ENCODE measurements around the gene COL6A1. TPM values are rescaled to one million over a fixed set of nuclear protein-coding genes. Genes with fewer than 3 reads are reported as not detected.
A peak's percentile ranks its signal among the peaks of the same experiment; 100 is the strongest.
"Not testable (repeated sequence)": the region's sequence is repeated elsewhere in the genome, so short reads cannot be mapped to it uniquely, and the experiment has no call there.

COL6A1 gene
- total RNA-seq, 1 donor from 2014 or later: 154 TPM

GRCh38 chr21:45974073-45975019 lies 7.2 kb upstream of the COL6A1 start:
- Histone ChIP-seq H3K27ac (replicated peaks) (peak overlapping the region; percentile 97), H3K27me3 (ENCODE audit: low read depth) (no peaks in the 10 kb centered on the region)
- intact Hi-C loops (cut with micrococcal nuclease): loop anchor here (10.0 kb wide), 1 partner anchor 130 kb away; no protein-coding TSS in a partner anchor

DNA sequence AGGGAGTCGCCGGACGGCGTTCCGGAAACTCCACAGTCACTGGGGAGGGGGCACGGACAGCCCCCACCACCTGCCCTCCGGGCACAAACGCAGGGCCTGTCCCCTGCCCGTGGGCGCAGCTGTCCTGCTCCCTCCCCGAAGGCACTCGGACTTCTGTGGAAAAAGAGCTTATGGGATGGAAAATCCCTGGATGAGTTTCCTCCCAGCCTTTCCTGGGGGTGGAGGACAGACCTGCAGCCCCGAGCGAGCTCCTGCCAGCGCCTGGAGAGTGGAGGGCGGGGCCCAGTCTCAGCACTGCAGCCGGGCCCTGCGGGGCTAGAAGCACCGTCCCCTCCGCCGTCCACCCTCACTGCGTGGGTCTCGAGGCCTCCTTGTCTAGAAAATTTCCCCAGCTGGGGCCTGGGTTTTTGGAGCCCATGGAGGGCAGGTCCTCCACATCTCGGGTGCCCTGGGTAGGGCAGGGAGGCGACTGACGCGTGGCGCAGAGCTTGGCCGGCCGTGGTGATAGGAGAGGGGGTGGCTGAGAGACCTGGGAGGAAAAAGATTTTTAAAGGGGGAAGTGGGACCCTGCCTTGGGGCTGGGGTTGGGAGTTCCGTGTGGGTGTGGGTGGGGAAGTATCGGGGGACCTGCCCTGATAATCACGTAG lies 6.4 kb upstream of the COL6A1 start:
- Histone ChIP-seq H3K27ac (replicated peaks) (peak overlapping the region; percentile 97), H3K27me3 (ENCODE audit: low read depth) (no peaks in the 10 kb centered on the region), H3K36me3 (no peaks in the 10 kb centered on the region), H3K4me3 (peak overlapping the region; percentile 69), H3K9me3 (replicated peaks) (no peaks in the 10 kb centered on the region), H3K4me1 (peaks cover 80% of the 10 kb centered on the region)
- TF ChIP-seq CTCF (IDR thresholded peaks at IDR 0.05; ENCODE audit: borderline replicate concordance): no peak
- intact Hi-C loops (cut with micrococcal nuclease): loop anchor here (10.0 kb wide), 1 partner anchor 130 kb away; no protein-coding TSS in a partner anchor
- DNase-seq: peak; percentile 77

More at GRCh38 chr21:45974073-45975019, 7.2 kb upstream of the COL6A1 start:
- no peak for TF ChIP-seq CTCF (IDR thresholded peaks at IDR 0.05; ENCODE audit: borderline replicate concordance)
- Histone ChIP-seq H3K4me1 (peaks cover 78% of the 10 kb centered on the region), H3K4me3 (peak overlapping the region; percentile 69), H3K36me3 (no peaks in the 10 kb centered on the region), H3K9me3 (replicated peaks) (no peaks in the 10 kb centered on the region)
- DNase-seq: peak; percentile 70

DNA sequence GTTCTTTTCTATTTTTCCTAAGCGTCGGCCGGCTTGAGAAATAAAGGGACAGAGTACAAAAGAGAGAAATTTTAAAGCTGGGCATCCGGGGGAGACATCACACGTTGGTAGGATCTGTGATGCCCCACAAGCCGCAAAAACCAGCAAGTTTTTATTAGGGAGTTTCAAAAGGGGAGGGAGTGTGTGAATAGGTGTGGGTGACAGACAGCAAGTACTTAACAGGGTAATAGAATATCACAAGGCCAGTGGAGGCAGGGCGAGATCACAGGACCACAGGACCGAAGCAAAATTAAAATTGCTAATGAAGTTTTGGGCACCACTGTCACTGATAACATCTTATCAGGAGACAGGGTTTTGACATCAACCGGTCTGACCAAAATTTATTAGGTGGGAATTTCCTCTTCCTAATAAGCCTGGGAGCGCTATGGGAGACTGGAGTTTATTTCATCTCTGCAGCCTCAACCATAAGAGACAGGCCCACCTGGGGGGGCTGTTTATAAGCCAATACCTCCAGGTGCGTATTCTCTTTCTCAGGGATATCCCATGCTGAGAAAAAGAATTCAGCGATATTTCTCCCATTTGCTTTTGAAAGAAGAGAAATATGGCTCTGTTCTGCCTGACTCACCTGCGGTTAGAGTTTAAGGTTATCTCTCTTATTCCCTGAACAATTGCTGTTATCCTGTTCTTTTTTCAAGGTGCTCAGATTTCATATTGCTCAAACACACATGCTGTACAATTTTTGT lies 5.7 kb upstream of the COL6A1 start:
- not testable (repeated sequence) for H3K9me3 ChIP-seq (replicated peaks); H3K27me3 ChIP-seq (ENCODE audit: low read depth); DNase-seq; H3K36me3 ChIP-seq
- H3K4me3 ChIP-seq: peak overlapping the region; percentile 69
- peaks cover 73% of the 10 kb centered on the region for H3K4me1 ChIP-seq
- H3K27ac ChIP-seq (replicated peaks): peak overlapping the region; percentile 97
- intact Hi-C loops (cut with micrococcal nuclease): loop anchor here (10.0 kb wide), 1 partner anchor 129 kb away; no protein-coding TSS in a partner anchor

DNA sequence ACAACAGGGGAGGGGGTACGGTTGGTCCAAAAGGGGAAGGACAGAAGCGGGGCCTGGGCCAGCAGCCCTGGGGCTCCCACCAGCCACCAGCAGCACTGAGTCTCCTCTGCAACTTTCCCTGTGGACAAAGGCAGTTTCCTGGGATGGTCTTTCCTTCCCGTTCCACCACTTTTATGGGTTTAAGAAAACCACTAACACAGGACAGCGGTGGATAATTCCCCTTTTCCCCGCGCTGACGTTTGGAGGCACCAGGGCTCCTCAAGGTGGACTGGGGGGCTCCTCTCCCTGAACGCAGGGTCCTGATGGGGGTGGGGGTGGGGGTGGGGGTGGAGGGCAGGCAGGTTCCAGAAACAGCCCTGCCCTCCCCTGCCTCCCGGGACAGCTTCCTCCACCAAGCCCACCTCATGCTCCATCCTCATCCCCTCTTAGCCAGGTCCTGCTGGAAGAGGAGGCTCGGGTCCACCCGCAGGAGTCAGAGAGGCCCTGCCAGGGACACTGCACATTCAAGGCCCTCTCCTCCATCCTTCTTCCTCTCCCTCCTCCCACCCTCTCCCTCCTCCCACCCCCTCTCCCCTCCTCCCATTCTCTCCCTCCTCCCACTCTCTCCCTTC lies 4.8 kb upstream of the COL6A1 start:
- peak; percentile 13 for DNase-seq
- Histone ChIP-seq H3K4me1 (peaks cover 69% of the 10 kb centered on the region), H3K27ac (replicated peaks) (peak overlapping the region; percentile 97), H3K4me3 (no peak overlapping the region), H3K9me3 (replicated peaks) (no peaks in the 10 kb centered on the region), H3K27me3 (ENCODE audit: low read depth) (no peaks in the 10 kb centered on the region), H3K36me3 (no peaks in the 10 kb centered on the region)
- TF ChIP-seq CTCF (IDR thresholded peaks at IDR 0.05; ENCODE audit: borderline replicate concordance): no peak
- intact Hi-C loops (cut with micrococcal nuclease): loop anchor here (10.0 kb wide), 1 partner anchor 128 kb away; no protein-coding TSS in a partner anchor

DNA sequence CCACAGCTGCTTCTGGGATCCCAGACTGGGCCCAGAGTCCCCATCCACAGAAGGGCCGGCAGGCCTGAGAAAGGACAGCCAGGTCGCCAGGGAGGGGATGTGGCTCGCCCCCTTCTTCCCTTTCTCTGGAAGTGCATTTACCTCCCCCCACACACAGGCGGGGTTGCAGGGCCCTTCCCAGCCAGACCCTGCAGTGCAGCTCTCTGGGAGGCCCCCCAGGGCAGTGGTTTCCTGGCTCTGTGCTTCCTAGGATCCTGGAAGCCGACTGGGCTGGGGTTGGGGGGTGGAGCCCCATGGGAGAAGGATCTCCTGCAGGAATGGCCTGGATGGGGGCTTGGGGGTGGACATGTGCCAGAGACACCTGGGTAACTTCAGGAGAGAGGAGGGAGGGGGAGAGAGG lies 4.2 kb upstream of the COL6A1 start:
- peak overlapping the region; percentile 97 for H3K27ac ChIP-seq (replicated peaks)
- intact Hi-C loops (cut with micrococcal nuclease): loop anchor here (10.0 kb wide), 1 partner anchor 127 kb away; no protein-coding TSS in a partner anchor
- TF ChIP-seq CTCF (IDR thresholded peaks at IDR 0.05; ENCODE audit: borderline replicate concordance): no peak
- H3K4me1 ChIP-seq: peaks cover 69% of the 10 kb centered on the region
- no peaks in the 10 kb centered on the region for H3K27me3 ChIP-seq (ENCODE audit: low read depth)
- DNase-seq: peak; percentile 50
- H3K36me3 ChIP-seq: no peaks in the 10 kb centered on the region
- peak overlapping the region; percentile 43 for H3K4me3 ChIP-seq
- H3K9me3 ChIP-seq (replicated peaks): no peaks in the 10 kb centered on the region

Measured in left ventricle myocardium inferior (tissue), 1 donor.